Ishikawa (cell line): Measurements from ENCODE around the gene ST6GALNAC1.

Experiments
- CEBPB ChIP-seq: IDR thresholded peaks from 2 replicates; pipeline ENCODE4 v1.6.1; 2012
- CREB1 ChIP-seq: IDR thresholded peaks from 2 replicates; pipeline ENCODE4 v1.6.1; 2012; ENCODE audit warnings: low read depth
- EGR1 ChIP-seq: IDR thresholded peaks from 2 replicates; pipeline ENCODE4 v1.6.1; 2012
- EP300 ChIP-seq: IDR thresholded peaks from 2 replicates; pipeline ENCODE4 v1.6.1; 2012; ENCODE audit warnings: borderline replicate concordance
- FOXM1 ChIP-seq: IDR thresholded peaks from 2 replicates; pipeline ENCODE4 v1.6.1; 2012; ENCODE audit warnings: low read depth, borderline replicate concordance
- NFIC ChIP-seq: IDR thresholded peaks from 2 replicates; pipeline ENCODE4 v1.6.1; 2012
- RAD21 ChIP-seq: IDR thresholded peaks from 2 replicates; pipeline ENCODE4 v1.6.1; 2012; ENCODE audit warnings: low read depth
- REST ChIP-seq: IDR thresholded peaks from 2 replicates; pipeline ENCODE4 v1.6.1; 2012; ENCODE audit warnings: low read depth, mild to moderate bottlenecking
- TAF1 ChIP-seq: IDR thresholded peaks from 2 replicates; pipeline ENCODE4 v1.6.1; 2012; ENCODE audit warnings: low read depth, mild to moderate bottlenecking
- TCF12 ChIP-seq: IDR thresholded peaks from 2 replicates; pipeline ENCODE4 v1.6.1; 2012; ENCODE audit warnings: low read depth
- TEAD4 ChIP-seq: IDR thresholded peaks from 2 replicates; pipeline ENCODE4 v1.6.1; 2012
- USF1 ChIP-seq: IDR thresholded peaks from 2 replicates; pipeline ENCODE4 v1.6.1; 2012
- YY1 ChIP-seq: IDR thresholded peaks from 2 replicates; pipeline ENCODE4 v1.6.1; 2012; ENCODE audit warnings: low read depth
- ZBTB7A ChIP-seq: IDR thresholded peaks from 2 replicates; pipeline ENCODE4 v1.6.1; 2012; ENCODE audit warnings: low read depth
- TF ChIP-seq, protein P1 (sequence below): IDR thresholded peaks from 2 replicates; pipeline ENCODE4 v1.6.1; 2012

Gene ST6GALNAC1

DNA sequence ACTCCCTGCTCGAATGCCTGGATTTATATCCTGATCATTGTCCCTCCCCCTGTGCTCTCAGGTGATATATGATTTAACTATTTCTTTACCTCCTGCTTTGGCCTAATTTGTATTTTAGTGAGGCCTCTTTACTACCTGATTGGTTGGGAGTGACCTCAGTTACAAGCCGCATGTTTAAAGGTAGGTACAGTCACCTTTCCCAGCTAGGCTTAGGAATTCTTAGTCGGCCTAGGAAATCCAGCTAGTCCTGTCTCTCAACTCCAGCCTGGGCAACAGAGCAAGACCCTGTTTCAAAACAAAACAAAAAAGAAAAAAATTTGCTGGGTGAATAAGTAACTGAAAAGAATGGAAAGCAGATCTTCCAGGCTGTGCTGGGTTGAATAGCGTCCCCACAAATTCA lies 31.1 kb downstream of the ST6GALNAC1 start:
- TF ChIP-seq YY1 (no peak), USF1 (no peak), EP300 (no peak), ZBTB7A (no peak), CREB1 (no peak), TAF1 (no peak), TEAD4 (no peak), EGR1 (no peak), CEBPB (no peak), TCF12 (no peak)

GRCh38 chr17:76611758-76612157 lies 31.8 kb downstream of the ST6GALNAC1 start:
- TF ChIP-seq REST (no peak), EP300 (no peak), TCF12 (no peak), TEAD4 (no peak), ZBTB7A (no peak), RAD21 (no peak), USF1 (no peak), CREB1 (no peak), YY1 (no peak), CEBPB (no peak), TAF1 (no peak), NFIC (no peak), EGR1 (no peak), FOXM1 (no peak)
- TF ChIP-seq, protein P1, sequence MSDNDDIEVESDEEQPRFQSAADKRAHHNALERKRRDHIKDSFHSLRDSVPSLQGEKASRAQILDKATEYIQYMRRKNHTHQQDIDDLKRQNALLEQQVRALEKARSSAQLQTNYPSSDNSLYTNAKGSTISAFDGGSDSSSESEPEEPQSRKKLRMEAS, result no peak

- no peak for TF ChIP-seq TCF12
- TF ChIP-seq RAD21, result no peak
- TF ChIP-seq, protein P1, result no peak
- TF ChIP-seq USF1, result no peak
- TF ChIP-seq REST, result no peak
- no peak for TF ChIP-seq YY1
- TF ChIP-seq CEBPB, result no peak
- TF ChIP-seq FOXM1, result no peak
- TF ChIP-seq EP300, result no peak
- no peak for TF ChIP-seq TEAD4
- no peak for TF ChIP-seq EGR1
- TF ChIP-seq CREB1, result no peak
- TF ChIP-seq TAF1, result no peak
- no peak for TF ChIP-seq ZBTB7A
- no peak for TF ChIP-seq NFIC
These were observed 42.5 kb downstream of the ST6GALNAC1 start for GRCh38 chr17:76601065-76601464.

DNA sequence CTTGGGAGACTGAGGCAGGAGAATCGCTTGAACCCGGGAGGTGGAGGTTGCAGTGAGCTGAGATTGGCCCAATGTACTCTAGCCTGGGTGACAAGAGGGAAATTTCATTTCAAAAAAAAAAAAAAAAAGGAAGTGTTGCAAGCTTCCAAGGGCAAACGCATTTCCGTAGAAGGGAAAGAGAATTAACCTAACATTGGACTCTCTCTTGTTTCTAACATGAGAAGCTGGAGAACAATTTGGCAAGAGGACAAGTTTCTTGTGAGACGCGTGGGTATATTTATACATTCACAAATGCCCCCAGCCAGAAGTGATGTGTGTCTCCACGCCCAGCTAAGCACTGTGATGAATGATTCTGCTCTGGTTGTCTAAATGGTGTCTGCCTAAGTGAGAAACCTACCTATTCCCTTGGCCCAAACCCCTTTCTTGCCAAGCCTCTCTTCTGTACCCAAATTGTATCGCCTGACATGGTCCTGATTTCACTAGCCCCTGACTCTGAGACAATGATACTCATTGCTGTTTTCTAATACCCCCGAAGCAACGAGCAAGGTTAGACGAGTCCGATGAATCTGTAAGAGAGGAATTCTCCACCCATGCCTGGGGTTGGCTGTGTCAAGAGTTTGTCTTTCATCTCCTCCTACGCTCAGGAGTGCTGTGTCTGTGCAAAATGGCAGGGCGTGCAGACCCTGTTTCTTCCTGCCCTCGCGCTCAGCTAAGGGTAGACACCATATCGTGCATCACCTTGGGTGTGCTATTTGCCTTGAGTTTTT lies 43.7 kb downstream of the ST6GALNAC1 start:
- TF ChIP-seq NFIC (no peak), FOXM1 (no peak), TAF1 (no peak), TCF12 (no peak), ZBTB7A (no peak), CREB1 (no peak), TEAD4 (no peak), RAD21 (no peak), EP300 (no peak), REST (no peak), EGR1 (no peak)
- TF ChIP-seq, protein P1, result no peak
